ENCODE results near the gene HSP90AB1. TPM values are rescaled to one million over a fixed set of nuclear protein-coding genes. Genes with fewer than 3 reads are reported as not detected.

Gene HSP90AB1
- polyA plus RNA-seq, 2 of the 4 experiments (the other 2 are of a cell fraction), result 1,136 to 1,155 TPM

DNA sequence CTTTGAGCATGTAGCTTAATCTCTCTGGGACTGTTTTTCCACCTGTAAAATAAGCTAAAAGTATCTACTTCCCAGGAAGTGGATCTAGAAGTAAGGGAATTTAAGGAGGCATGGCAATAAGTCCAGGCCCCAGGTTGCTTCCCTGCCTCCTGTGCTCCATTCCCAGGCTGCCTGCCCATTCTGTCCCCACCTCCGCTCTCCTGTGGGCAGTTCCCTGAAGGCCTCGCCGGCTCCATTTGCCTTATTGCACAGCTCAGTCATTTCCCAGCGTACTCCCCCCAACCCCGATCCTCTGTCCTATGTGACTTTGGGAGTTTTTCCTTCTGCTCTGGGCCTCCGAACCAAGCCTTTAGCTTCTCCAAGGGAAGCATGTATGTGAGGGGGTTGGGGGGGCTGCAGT is 18.9 kb upstream of the HSP90AB1 start:
- POLR2A ChIA-PET, result no interaction called here
- Histone ChIP-seq H3K4me3 (no peak overlapping the region), H3K4me1 (peaks cover 25% of the 10 kb centered on the region; the same call in 2 of the 3 replicates), H3K4me2 (no peak overlapping the region), H3K9me3 (no peaks in the 10 kb centered on the region), H3K27ac (no peak overlapping the region)
- WGBS (ENCODE audit: missing lambda C conversion rate), result 87% methylated on average over 6 of the region's 6 CpGs
- DNase-seq (ENCODE audit: low read depth in 1 of 2, low spot score in 1 of 2) (no peak), FAIRE-seq (no peak), ATAC-seq (no peak)
- TF ChIP-seq HDAC2 (IDR thresholded peaks at IDR 0.05) (no peak), JUN (IDR thresholded peaks at IDR 0.05) (no peak), CBX2 (IDR thresholded peaks at IDR 0.05; ENCODE audit: borderline replicate concordance, low read depth) (no peak), SREBF2 (IDR thresholded peaks at IDR 0.05) (no peak), ZC3H11A (IDR thresholded peaks at IDR 0.05) (no peak), BHLHE40 (IDR thresholded peaks at IDR 0.05; ENCODE audit: low read depth, low read length) (no peak), CBX8 (IDR thresholded peaks at IDR 0.05) (no peak)
- TF ChIP-seq, protein P1, sequence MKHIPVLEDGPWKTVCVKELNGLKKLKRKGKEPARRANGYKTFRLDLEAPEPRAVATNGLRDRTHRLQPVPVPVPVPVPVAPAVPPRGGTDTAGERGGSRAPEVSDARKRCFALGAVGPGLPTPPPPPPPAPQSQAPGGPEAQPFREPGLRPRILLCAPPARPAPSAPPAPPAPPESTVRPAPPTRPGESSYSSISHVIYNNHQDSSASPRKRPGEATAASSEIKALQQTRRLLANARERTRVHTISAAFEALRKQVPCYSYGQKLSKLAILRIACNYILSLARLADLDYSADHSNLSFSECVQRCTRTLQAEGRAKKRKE (CRISPR knock-in tag; IDR thresholded peaks at IDR 0.05; ENCODE audit: low read depth), result no peak
- TF ChIP-seq, protein P2, sequence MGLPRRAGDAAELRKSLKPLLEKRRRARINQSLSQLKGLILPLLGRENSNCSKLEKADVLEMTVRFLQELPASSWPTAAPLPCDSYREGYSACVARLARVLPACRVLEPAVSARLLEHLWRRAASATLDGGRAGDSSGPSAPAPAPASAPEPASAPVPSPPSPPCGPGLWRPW (IDR thresholded peaks at IDR 0.05), result no peak
- CTCF ChIA-PET, result interaction anchor here (0.6 to 9.2 kb wide), 4 partner anchors 8 to 60 kb away, joined by 5 to 111 read pairs (median 8); no protein-coding TSS in a partner anchor

DNA sequence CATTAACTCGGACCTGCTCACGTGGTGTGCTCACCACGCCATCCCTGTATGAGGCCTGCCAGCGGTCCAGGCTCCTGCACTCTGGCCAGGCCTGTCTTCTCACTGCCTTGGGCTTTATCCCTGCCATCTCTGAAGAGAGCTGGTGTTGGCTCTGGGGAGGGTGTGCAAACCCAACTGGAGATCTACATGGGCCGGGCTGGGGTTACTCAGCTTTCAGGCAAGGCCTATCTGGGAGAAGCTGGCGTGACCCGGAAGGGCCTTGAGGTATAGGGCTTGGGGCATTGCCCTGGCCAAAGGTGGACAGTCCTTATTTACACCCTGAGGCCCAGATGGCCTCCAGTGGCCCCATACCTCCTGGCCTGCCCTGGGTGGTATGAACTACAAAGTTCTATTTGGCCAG is 18.5 kb upstream of the HSP90AB1 start:
- no peak overlapping the region for H3K4me2 ChIP-seq
- whole genome bisulfite sequencing (ENCODE audit: missing lambda C conversion rate), result 100% methylated on average over 6 of the region's 7 CpGs
- peaks cover 25% of the 10 kb centered on the region; the same call in 2 of the 3 replicates for H3K4me1 ChIP-seq
- ChIA-PET POLR2A (no interaction called here), CTCF (interaction anchor here (0.6 to 9.2 kb wide), 4 partner anchors 7 to 61 kb away, joined by 5 to 111 read pairs (median 8); no protein-coding TSS in a partner anchor)
- no peaks in the 10 kb centered on the region for H3K9me3 ChIP-seq
- DNase-seq (ENCODE audit: low read depth in 1 of 2, low spot score in 1 of 2), result no peak
- TF ChIP-seq POLR2AphosphoS2 (conservative IDR thresholded peaks at IDR 0.05; ENCODE audit: low read length), result no peak
- no peak for TF ChIP-seq CHD2 (IDR thresholded peaks at IDR 0.05; ENCODE audit: low read length, partially characterized antibody)
- TF ChIP-seq FOSB (CRISPR knock-in tag; IDR thresholded peaks at IDR 0.05), result no peak
- TF ChIP-seq, protein P2 (IDR thresholded peaks at IDR 0.05), result no peak
- TF ChIP-seq, protein P1 (CRISPR knock-in tag; IDR thresholded peaks at IDR 0.05; ENCODE audit: low read depth), result no peak
- no peak for TF ChIP-seq ZNF302 (CRISPR knock-in tag; IDR thresholded peaks at IDR 0.05)
- no peak for TF ChIP-seq CEBPB (IDR thresholded peaks at IDR 0.05)
- TF ChIP-seq HEYL (CRISPR knock-in tag; IDR thresholded peaks at IDR 0.05), result no peak
- no peak for TF ChIP-seq CBX2 (IDR thresholded peaks at IDR 0.05; ENCODE audit: borderline replicate concordance, low read depth)
- TF ChIP-seq FOSL2 (IDR thresholded peaks at IDR 0.05), result no peak
- no peak for TF ChIP-seq FOSL2 (CRISPR knock-in tag; IDR thresholded peaks at IDR 0.05)
- no peak for TF ChIP-seq RAD21 (conservative IDR thresholded peaks at IDR 0.05 in 1 of 2, IDR thresholded peaks at IDR 0.05 in 1 of 2)
- TF ChIP-seq BHLHE40 (IDR thresholded peaks at IDR 0.05; ENCODE audit: low read depth, low read length), result no peak
- no peak for TF ChIP-seq RCOR1 (IDR thresholded peaks at IDR 0.05; ENCODE audit: low read depth, low read length)
- TF ChIP-seq ZFP36 (IDR thresholded peaks at IDR 0.05; ENCODE audit: borderline replicate concordance, partially characterized antibody), result no peak
- TF ChIP-seq EHF (CRISPR knock-in tag; IDR thresholded peaks at IDR 0.05), result no peak
- no peak for TF ChIP-seq MYC (IDR thresholded peaks at IDR 0.05; ENCODE audit: borderline replicate concordance, low read length)
- no peak for TF ChIP-seq RNF2 (IDR thresholded peaks at IDR 0.05; ENCODE audit: borderline replicate concordance, low read depth)
- TF ChIP-seq HDAC2 (IDR thresholded peaks at IDR 0.05), result no peak
- no peak for TF ChIP-seq SMC3 (IDR thresholded peaks at IDR 0.05)
- no peak for TF ChIP-seq KDM5A (IDR thresholded peaks at IDR 0.05)
- FAIRE-seq, result no peak
- no peak overlapping the region for H3K27ac ChIP-seq
- ATAC-seq, result no peak
- H3K4me3 ChIP-seq, result no peak overlapping the region

All from A549 (cell line).